NCI-H2196 treated with DMSO at 0.1 percent for 48 hours (cell line): Measurements from ENCODE around the gene CPT1A.
"Not testable (repeated sequence)": the region's sequence is repeated elsewhere in the genome, so short reads cannot be mapped to it uniquely, and the experiment has no call there.

Experiments
- DNase-seq: peaks from one replicate; lab custom pipeline; 2025; ENCODE audit not compliant: unreplicated experiment; lab: John Stamatoyannopoulos, UW

The CPT1A gene

GRCh38 chr11:68841718-68842426 lies at the start of gene CPT1A:
TSS of gene CPT1A (minus strand) at chr11:68841916. CDS start at chr11:68815474, 26,442 bp downstream.
- peak; percentile 48 for DNase-seq

- DNase-seq, result no peak
Measured at GRCh38 chr11:68890490-68891231, 48.9 kb upstream of the CPT1A start.

- DNase-seq, result no peak
Measured at GRCh38 chr11:68889948-68890446, 48.3 kb upstream of the CPT1A start.

- DNase-seq, result not testable (repeated sequence)
Measured at GRCh38 chr11:68884827-68885226, 43.1 kb upstream of the CPT1A start.

GRCh38 chr11:68882391-68882790 lies 40.7 kb upstream of the CPT1A start:
- DNase-seq, result no peak

GRCh38 chr11:68881320-68881719 lies 39.6 kb upstream of the CPT1A start:
- no peak for DNase-seq

GRCh38 chr11:68880851-68881250 lies 39.1 kb upstream of the CPT1A start:
- DNase-seq, result no peak

GRCh38 chr11:68878022-68878421 lies 36.3 kb upstream of the CPT1A start:
- no peak for DNase-seq

GRCh38 chr11:68872216-68873003 lies 30.7 kb upstream of the CPT1A start:
- DNase-seq, result no peak

GRCh38 chr11:68870470-68870869 lies 28.8 kb upstream of the CPT1A start:
- DNase-seq, result no peak

GRCh38 chr11:68868221-68868835 lies 26.6 kb upstream of the CPT1A start:
- DNase-seq, result no peak

GRCh38 chr11:68867066-68867465 lies 25.4 kb upstream of the CPT1A start:
- no peak for DNase-seq

- DNase-seq, result no peak
Measured at GRCh38 chr11:68865241-68865640, 23.5 kb upstream of the CPT1A start.

- no peak for DNase-seq
Measured at GRCh38 chr11:68863553-68864265, 22.0 kb upstream of the CPT1A start.

GRCh38 chr11:68862421-68862820 lies 20.7 kb upstream of the CPT1A start:
- no peak for DNase-seq

- DNase-seq, result no peak
Measured at GRCh38 chr11:68859123-68859522, 17.4 kb upstream of the CPT1A start.

- DNase-seq, result no peak
Measured at GRCh38 chr11:68857037-68857586, 15.4 kb upstream of the CPT1A start.

GRCh38 chr11:68856425-68857030 lies 14.8 kb upstream of the CPT1A start:
- DNase-seq, result not testable (repeated sequence)

- no peak for DNase-seq
Measured at GRCh38 chr11:68855205-68855981, 13.7 kb upstream of the CPT1A start.
